ENCODE data around the gene SNAP47. TPM values are rescaled to one million over a fixed set of nuclear protein-coding genes. Genes with fewer than 3 reads are reported as not detected.
"Not testable (repeated sequence)": the region's sequence is repeated elsewhere in the genome, so short reads cannot be mapped to it uniquely, and the experiment has no call there.

SNAP47 gene
- polyA plus RNA-seq, 1 experiment: 32.8 TPM

GRCh38 chr1:227709451-227709850 is 25.8 kb upstream of the SNAP47 start:
- H3K27me3 ChIP-seq (ENCODE audit: control insufficient read depth, insufficient read depth, low read length): no peaks in the 10 kb centered on the region
- ChIA-PET POLR2A (no interaction called here), CTCF (no interaction called here)
- H3K36me3 ChIP-seq (ENCODE audit: control insufficient read depth, insufficient read depth, low read length): no peaks in the 10 kb centered on the region
- no peak for TF ChIP-seq CTCF (IDR thresholded peaks at IDR 0.05; ENCODE audit: insufficient read depth, low read depth, low read length)
- no peak for DNase-seq (ENCODE audit: low read depth)
- no peak overlapping the region for H3K4me3 ChIP-seq (ENCODE audit: low read depth, low read length)

DNA sequence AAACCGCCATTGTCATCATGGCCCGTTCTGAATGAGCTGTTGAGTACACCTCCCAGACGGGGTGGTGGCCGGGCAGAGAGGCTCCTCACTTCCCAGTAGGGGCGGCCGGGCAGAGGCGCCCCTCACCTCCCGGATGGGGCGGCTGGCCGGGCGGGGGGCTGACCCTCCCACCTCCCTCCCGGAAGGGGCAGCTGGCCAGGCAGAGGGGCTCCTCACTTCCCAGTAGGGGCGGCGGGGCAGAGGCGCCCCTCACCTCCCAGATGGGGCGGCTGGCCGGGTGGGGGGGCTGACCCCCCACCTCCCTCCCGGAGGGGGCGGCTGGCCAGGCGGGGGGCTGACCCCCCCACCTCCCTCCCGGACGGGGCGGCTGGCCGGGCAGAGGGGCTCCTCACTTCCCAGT is 24.8 kb upstream of the SNAP47 start:
- POLR2A ChIA-PET; DNase-seq (ENCODE audit: low read depth); H3K27me3 ChIP-seq (ENCODE audit: control insufficient read depth, insufficient read depth, low read length); H3K36me3 ChIP-seq (ENCODE audit: control insufficient read depth, insufficient read depth, low read length); CTCF ChIA-PET; H3K4me3 ChIP-seq (ENCODE audit: low read depth, low read length): not testable (repeated sequence)

GRCh38 chr1:227712648-227713047 is 22.6 kb upstream of the SNAP47 start:
- Histone ChIP-seq H3K36me3 (ENCODE audit: control insufficient read depth, insufficient read depth, low read length) (no peaks in the 10 kb centered on the region), H3K27me3 (ENCODE audit: control insufficient read depth, insufficient read depth, low read length) (no peaks in the 10 kb centered on the region), H3K4me3 (ENCODE audit: low read depth, low read length) (no peak overlapping the region)
- no peak for TF ChIP-seq CTCF (IDR thresholded peaks at IDR 0.05; ENCODE audit: insufficient read depth, low read depth, low read length)
- ChIA-PET CTCF (no interaction called here), POLR2A (no interaction called here)
- no peak for DNase-seq (ENCODE audit: low read depth)

DNA sequence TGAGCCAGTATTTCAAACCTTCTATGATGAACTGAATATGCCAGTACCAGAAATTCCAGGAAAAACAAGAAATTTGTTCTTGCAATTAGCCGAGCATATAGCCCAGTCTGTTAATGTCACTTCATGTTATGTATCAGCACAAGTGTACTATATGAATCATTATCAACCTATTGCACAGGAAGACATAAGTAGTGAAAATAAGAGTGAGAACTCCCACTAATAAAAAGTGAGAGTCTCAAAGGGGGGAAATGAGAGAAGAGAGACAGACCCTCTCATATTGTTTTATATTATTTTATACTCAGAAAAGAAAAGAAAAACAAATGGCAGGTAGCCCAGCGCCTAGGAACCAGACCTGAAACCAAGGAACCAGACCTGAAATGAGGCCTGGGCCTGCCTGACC is 16.3 kb upstream of the SNAP47 start:
- no peak for TF ChIP-seq CTCF (IDR thresholded peaks at IDR 0.05; ENCODE audit: insufficient read depth, low read depth, low read length)

GRCh38 chr1:227723474-227723873 is 11.8 kb upstream of the SNAP47 start:
- no peak overlapping the region for H3K4me3 ChIP-seq (ENCODE audit: low read depth, low read length)
- H3K36me3 ChIP-seq (ENCODE audit: control insufficient read depth, insufficient read depth, low read length): no peaks in the 10 kb centered on the region
- POLR2A ChIA-PET: no interaction called here
- CTCF ChIA-PET: no interaction called here
- no peaks in the 10 kb centered on the region for H3K27me3 ChIP-seq (ENCODE audit: control insufficient read depth, insufficient read depth, low read length)
- DNase-seq (ENCODE audit: low read depth): no peak
- no peak for TF ChIP-seq CTCF (IDR thresholded peaks at IDR 0.05; ENCODE audit: insufficient read depth, low read depth, low read length)

More for the DNA sequence above, 16.3 kb upstream of the SNAP47 start:
- ChIA-PET POLR2A (no interaction called here), CTCF (no interaction called here)
- DNase-seq (ENCODE audit: low read depth): no peak
- no peaks in the 10 kb centered on the region for H3K27me3 ChIP-seq (ENCODE audit: control insufficient read depth, insufficient read depth, low read length)
- no peaks in the 10 kb centered on the region for H3K36me3 ChIP-seq (ENCODE audit: control insufficient read depth, insufficient read depth, low read length)
- H3K4me3 ChIP-seq (ENCODE audit: low read depth, low read length): no peak overlapping the region

- Histone ChIP-seq H3K27me3 (ENCODE audit: control insufficient read depth, insufficient read depth, low read length) (no peaks in the 10 kb centered on the region), H3K36me3 (ENCODE audit: control insufficient read depth, insufficient read depth, low read length) (no peaks in the 10 kb centered on the region), H3K4me3 (ENCODE audit: low read depth, low read length) (no peak overlapping the region)
- ChIA-PET CTCF (no interaction called here), POLR2A (no interaction called here)
- no peak for TF ChIP-seq CTCF (IDR thresholded peaks at IDR 0.05; ENCODE audit: insufficient read depth, low read depth, low read length)
- no peak for DNase-seq (ENCODE audit: low read depth)
Measured at GRCh38 chr1:227725046-227725445, 10.2 kb upstream of the SNAP47 start.

All from BJ (cell line).